Right ventricle myocardium superior (tissue), 1 donor: ENCODE data around the gene TTC36. TPM values are rescaled to one million over a fixed set of nuclear protein-coding genes. Genes with fewer than 3 reads are reported as not detected.
A peak's percentile ranks its signal among the peaks of the same experiment; 100 is the strongest.
"Not testable (repeated sequence)": the region's sequence is repeated elsewhere in the genome, so short reads cannot be mapped to it uniquely, and the experiment has no call there.

Experiments used
- ATAC-seq: fragments of 200-7000 bp; cut with Tn5 transposase; one replicate; pipeline ENCODE4 v1.9.1; 2020; ENCODE audit warnings: mild to moderate bottlenecking; ENCODE audit not compliant: poor library complexity
- DNase-seq: peaks from one replicate; pipeline ENCODE4 v3.0.0-alpha.2; 2020
- intact Hi-C: fragments of 100-400 bp; cut with DNase I; formaldehyde crosslinking; loops from one replicate; pipeline ENCODE4 v1.11.2; 2022
- long read RNA-seq: library from polyadenylated mRNA; unstranded; transcript quantifications from one replicate; pipeline ENCODE4 v2.0.0, GENCODE V29; 2021
- total RNA-seq: library from RNA; stranded (reverse); fragmentation: NEBNext Ultra II Directional; extraction: Animal tissue kit (Norgen Biotek cat#: 25700); gene quantifications from one replicate; pipeline ENCODE4 v1.2.1, GENCODE V29; 2021
- donor health status: DM: no; HTN: yes; CAD: no; lungs with severe emphysema.

The TTC36 gene, protein sequence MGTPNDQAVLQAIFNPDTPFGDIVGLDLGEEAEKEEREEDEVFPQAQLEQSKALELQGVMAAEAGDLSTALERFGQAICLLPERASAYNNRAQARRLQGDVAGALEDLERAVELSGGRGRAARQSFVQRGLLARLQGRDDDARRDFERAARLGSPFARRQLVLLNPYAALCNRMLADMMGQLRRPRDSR
- 0.30 TPM for total RNA-seq
- long read RNA-seq, partial matches to known transcripts, result 0 of 1 reads
- long read RNA-seq, other reads (novel, unspliced or antisense), result 1 of 1 reads

DNA sequence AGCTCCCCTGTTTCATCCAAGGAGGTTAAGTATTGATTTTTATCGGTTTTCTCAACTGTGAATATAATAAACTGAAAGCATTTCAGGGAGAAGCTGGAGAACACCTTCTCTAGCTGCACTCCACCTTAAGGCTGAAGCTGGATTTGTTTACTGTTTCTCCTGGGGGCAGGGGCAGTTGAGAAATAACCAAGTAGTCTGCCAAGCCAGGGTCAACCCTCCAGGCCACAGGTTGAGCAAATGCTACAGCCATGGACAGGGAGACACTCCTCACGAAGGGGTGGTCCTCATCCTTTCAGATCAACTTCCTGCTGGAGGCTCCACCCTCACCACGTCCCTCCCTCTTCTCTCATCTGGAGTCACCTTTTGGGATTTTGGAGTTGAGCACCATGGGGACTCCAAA is at the start of gene TTC36:
Gene TTC36 (plus strand): TSS at position 366 of the 400 bp plus-strand sequence. CDS start 21 bp downstream, at position 387.
- no peak for ATAC-seq
- intact Hi-C loops, result no loop called here
- no peak for DNase-seq

DNA sequence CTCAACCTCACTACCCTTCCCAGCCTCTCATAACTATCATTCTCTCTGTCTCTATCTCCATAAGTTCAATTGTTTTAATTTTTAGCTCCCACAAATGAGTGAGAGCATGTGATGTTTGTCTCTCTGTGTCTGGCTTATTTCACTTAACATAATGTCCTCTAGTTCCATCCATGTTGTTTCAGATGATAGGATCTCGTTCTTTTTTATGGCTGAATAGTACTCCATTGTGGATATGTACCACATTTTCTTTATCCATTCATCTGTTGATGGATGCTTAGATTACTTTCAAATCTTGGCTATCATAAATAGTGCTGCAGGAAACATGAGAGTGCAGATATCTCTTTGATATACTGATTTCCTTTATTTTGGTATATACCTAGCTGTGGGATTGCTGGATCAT is 46.0 kb upstream of the TTC36 start:
- not testable (repeated sequence) for DNase-seq, ATAC-seq
- intact Hi-C loops, result loop anchor here (10.0 kb wide), 1 partner anchor 46 kb away; the partner anchor contains the start of gene KMT2A

DNA sequence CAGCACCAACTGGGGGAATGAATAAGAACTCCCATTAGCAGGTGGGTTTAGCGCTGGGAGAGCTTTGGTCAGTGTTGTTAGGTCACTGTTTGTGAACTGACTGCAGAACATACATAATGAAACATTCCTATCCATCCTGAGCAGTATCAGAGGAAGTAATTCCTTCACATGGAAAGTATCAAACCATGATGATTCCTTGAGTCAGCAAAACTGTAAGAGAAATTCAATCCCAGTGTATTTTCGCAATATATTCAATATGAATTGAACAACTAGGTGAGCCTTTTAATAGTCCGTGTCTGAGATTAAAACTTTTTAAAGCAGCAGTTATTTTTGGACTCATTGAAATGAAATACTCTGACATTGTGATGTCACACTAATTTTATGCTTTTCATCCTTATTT is 42.9 kb upstream of the TTC36 start:
- ATAC-seq, result no peak
- intact Hi-C loops, result loop anchor here (10.0 kb wide), 1 partner anchor 50 kb away; the partner anchor contains the start of gene KMT2A
- DNase-seq, result no peak

DNA sequence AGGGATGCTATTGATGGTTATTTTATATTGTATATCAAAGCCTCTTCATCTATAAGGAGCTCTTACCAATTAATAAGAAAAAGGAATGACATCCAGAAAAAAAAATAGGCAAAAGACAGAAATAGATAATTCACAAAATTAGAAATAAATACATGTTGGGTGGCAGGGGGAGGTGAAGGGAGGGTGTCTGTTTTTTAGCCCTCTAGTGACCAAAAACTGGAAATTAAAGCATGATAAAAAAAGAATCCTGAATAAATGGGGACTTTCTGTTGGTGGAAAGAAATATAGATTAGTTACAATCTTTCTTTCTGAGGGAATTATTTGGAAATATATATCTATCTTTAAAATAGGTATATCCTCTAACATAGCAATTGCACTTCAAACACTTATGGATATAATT is 42.0 kb upstream of the TTC36 start:
- DNase-seq (no peak), ATAC-seq (no peak)
- intact Hi-C loops, result loop anchor here (5.0 to 10.0 kb wide), 2 partner anchors 50 to 83 kb away; partner anchors contain the start of genes ATP5MG and KMT2A

DNA sequence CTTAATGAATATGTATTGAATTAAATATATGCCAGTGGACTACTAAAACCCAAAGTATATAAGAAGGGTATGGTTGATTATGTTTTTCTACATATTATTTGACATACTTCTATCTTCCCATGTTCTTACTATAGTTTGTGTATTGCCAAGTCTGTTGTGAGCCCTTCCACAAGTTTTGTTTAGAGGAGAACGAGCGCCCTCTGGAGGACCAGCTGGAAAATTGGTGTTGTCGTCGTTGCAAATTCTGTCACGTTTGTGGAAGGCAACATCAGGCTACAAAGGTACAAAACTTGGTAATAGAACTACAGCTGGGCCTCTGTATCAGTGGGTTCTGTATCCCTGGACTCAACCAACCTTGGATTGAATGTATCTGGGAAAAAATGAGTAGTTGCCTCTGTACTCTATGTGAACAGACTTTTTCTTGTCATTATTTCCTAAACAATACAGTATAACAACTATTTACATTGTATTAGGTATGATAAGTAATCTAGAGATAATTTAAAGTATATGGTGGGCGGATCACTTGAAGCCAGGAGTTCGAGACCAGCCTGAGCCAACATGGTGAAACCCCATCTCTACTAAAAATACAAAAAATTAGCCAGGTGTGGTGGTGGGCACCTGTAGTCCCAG is 38.7 kb upstream of the TTC36 start:
- intact Hi-C loops, result loop anchor here (5.0 to 10.0 kb wide), 2 partner anchors 54 to 86 kb away; partner anchors contain the start of genes ATP5MG and KMT2A
- ATAC-seq (peak; percentile 72), DNase-seq (peak; percentile 48)

DNA sequence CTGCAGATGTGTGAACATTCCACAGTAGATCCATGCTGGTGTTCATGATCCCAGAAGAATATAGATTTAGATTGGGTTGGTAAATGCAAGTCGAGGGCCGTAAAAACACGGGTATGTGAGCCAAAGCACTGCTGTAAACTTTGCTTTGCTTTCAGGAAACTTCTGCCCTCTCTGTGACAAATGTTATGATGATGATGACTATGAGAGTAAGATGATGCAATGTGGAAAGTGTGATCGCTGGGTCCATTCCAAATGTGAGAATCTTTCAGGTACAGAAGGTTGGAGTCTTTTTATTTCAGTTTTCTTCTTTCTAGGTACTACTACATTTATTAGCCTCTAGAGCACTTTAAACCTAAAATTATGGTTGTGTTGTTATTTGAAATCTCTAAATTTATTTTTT is 36.2 kb upstream of the TTC36 start:
- intact Hi-C loops, result no loop called here
- DNase-seq (no peak), ATAC-seq (no peak)

DNA sequence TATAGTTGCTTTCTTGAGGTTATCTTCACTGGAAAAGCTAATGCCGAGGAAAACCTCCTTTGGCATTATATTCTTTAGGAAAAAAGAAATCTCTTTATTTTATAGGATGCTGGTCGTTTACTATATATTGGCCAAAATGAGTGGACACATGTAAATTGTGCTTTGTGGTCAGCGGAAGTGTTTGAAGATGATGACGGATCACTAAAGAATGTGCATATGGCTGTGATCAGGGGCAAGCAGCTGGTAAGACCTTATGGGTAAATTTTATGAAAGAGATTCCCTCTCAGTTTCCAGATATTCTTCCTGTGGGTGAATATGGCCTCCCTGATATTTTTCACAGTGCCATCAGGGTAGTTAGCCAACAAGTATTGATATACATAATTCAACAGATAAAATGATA is 29.4 kb upstream of the TTC36 start:
- ATAC-seq, result no peak
- DNase-seq, result no peak
- intact Hi-C loops, result no loop called here

DNA sequence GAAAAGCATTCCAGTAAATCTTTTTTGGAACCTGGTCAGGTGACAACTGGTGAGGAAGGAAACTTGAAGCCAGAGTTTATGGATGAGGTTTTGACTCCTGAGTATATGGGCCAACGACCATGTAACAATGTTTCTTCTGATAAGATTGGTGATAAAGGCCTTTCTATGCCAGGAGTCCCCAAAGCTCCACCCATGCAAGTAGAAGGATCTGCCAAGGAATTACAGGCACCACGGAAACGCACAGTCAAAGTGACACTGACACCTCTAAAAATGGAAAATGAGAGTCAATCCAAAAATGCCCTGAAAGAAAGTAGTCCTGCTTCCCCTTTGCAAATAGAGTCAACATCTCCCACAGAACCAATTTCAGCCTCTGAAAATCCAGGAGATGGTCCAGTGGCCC is 24.1 kb upstream of the TTC36 start:
- DNase-seq (no peak), ATAC-seq (peak; percentile 54)
- intact Hi-C loops, result no loop called here

DNA sequence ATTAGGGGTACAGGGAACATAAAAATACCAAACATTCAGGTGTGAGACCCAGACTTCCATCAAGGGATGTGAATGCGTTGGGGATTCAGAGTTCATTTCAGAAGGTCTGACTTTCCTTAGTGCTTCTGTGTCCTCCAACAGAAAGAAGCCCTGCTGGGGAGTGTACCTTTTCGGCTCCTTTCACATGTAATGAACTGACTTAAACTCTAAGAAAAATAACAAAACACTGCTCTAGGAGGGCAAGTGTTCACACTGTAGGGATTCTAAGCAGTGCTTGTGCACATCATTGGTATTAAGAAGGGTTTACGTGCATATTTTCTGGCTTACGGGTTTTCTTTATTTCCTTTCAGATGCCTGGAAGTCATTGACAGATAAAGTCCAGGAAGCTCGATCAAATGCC is 15.7 kb upstream of the TTC36 start:
- ATAC-seq (no peak), DNase-seq (no peak)
- intact Hi-C loops, result no loop called here

DNA sequence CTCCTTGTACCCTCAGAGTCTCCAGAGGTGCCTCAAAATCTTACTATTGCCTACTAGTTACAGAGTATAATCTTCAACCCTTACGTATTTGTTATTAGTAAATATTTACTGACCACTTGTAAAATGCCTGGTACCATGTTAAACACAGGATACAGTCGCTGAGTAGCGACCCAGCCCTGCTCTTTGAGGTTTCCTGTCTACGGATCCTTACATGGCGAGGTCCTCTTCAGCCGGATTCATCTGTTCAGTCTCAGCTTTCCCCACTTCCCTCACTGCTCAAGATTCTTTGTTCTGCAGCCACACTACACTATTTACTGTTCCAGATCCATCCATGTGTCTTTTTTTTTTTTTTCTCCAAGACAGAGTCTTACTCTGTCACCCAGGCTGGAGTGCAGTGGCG is 13.2 kb upstream of the TTC36 start:
- DNase-seq (no peak), ATAC-seq (no peak)
- intact Hi-C loops, result no loop called here

DNA sequence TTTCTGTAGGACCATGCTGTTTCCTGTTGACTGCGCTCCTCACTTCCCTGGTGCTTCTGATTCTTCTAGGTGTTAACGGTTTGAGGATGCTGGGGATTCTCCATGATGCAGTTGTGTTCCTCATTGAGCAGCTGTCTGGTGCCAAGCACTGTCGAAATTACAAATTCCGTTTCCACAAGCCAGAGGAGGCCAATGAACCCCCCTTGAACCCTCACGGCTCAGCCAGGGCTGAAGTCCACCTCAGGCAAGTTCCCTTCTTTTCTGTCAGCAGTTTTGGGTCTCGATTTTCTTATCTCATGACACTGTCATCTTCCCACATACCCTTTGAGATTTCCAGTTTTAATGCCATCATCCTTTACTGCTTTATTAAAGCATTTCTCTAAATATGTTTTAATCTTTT is 7.7 kb upstream of the TTC36 start:
- ATAC-seq, result no peak
- intact Hi-C loops, result no loop called here
- DNase-seq, result no peak

DNA sequence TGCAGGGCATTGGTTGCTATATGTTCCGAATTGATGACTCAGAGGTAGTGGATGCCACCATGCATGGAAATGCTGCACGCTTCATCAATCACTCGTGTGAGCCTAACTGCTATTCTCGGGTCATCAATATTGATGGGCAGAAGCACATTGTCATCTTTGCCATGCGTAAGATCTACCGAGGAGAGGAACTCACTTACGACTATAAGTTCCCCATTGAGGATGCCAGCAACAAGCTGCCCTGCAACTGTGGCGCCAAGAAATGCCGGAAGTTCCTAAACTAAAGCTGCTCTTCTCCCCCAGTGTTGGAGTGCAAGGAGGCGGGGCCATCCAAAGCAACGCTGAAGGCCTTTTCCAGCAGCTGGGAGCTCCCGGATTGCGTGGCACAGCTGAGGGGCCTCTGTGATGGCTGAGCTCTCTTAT is 5.4 kb upstream of the TTC36 start:
- DNase-seq (no peak), ATAC-seq (no peak)
- intact Hi-C loops, result no loop called here

DNA sequence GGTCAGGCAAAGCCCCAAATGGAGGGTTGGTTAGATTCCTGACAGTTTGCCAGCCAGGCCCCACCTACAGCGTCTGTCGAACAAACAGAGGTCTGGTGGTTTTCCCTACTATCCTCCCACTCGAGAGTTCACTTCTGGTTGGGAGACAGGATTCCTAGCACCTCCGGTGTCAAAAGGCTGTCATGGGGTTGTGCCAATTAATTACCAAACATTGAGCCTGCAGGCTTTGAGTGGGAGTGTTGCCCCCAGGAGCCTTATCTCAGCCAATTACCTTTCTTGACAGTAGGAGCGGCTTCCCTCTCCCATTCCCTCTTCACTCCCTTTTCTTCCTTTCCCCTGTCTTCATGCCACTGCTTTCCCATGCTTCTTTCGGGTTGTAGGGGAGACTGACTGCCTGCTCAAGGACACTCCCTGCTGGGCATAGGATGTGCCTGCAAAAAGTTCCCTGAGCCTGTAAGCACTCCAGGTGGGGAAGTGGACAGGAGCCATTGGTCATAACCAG is 4.7 kb upstream of the TTC36 start:
- intact Hi-C loops, result no loop called here
- no peak for DNase-seq
- ATAC-seq, result peak; percentile 51

DNA sequence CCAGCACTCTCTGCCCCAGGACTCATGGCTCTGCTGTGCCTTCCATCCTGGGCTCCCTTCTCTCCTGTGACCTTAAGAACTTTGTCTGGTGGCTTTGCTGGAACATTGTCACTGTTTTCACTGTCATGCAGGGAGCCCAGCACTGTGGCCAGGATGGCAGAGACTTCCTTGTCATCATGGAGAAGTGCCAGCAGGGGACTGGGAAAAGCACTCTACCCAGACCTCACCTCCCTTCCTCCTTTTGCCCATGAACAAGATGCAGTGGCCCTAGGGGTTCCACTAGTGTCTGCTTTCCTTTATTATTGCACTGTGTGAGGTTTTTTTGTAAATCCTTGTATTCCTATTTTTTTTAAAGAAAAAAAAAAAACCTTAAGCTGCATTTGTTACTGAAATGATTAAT is 2.9 kb upstream of the TTC36 start:
- DNase-seq (no peak), ATAC-seq (peak; percentile 45)
- intact Hi-C loops, result no loop called here

DNA sequence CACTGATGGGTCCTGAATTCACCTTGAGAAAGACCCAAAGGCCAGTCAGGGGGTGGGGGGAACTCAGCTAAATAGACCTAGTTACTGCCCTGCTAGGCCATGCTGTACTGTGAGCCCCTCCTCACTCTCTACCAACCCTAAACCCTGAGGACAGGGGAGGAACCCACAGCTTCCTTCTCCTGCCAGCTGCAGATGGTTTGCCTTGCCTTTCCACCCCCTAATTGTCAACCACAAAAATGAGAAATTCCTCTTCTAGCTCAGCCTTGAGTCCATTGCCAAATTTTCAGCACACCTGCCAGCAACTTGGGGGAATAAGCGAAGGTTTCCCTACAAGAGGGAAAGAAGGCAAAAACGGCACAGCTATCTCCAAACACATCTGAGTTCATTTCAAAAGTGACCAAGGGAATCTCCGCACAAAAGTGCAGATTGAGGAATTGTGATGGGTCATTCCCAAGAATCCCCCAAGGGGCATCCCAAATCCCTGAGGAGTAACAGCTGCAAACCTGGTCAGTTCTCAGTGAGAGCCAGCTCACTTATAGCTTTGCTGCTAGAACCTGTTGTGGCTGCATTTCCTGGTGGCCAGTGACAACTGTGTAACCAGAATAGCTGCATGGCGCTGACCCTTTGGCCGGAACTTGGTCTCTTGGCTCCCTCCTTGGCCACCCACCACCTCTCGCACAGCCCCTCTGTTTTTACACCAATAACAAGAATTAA is 2.4 kb upstream of the TTC36 start:
- peak; percentile 33 for ATAC-seq

DNA sequence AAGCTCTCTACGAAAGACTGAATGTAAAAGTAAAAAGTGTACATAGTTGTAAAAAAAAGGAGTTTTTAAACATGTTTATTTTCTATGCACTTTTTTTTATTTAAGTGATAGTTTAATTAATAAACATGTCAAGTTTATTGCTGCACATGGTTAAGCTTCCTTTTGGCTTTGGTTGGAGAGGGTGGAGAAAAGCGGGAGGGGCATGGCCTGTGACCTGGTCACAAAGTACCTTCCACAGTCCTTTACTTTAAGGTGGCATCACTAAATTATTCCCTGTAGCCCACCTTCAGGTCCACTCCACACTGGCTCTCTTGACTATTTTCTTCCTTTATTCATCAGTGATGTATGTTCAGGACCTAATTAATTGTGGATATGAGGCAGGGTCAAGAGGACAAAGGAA is 586 bp upstream of the TTC36 start:
- DNase-seq, result no peak
- intact Hi-C loops, result no loop called here
- ATAC-seq, result no peak

More for the DNA sequence above, 2.4 kb upstream of the TTC36 start:
- intact Hi-C loops, result no loop called here
- DNase-seq, result no peak

DNA sequence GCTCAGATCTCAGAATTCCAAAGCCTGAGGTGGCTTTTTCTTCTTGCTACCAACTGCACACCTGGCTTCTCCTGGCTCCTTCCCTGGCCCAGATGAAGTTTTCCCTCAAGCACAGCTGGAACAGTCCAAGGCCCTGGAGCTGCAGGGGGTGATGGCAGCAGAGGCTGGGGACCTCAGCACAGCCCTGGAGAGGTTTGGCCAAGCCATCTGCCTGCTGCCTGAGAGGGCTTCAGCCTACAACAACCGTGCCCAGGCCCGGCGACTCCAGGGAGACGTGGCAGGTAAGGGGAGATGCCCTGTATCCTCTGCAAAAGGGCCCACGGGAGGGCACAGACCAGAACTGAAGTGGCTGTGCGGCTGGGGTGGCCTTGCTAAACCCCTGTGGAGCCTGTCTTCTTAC is 1.2 kb downstream of the TTC36 start:
- no peak for DNase-seq
- no peak for ATAC-seq
- intact Hi-C loops, result no loop called here

DNA sequence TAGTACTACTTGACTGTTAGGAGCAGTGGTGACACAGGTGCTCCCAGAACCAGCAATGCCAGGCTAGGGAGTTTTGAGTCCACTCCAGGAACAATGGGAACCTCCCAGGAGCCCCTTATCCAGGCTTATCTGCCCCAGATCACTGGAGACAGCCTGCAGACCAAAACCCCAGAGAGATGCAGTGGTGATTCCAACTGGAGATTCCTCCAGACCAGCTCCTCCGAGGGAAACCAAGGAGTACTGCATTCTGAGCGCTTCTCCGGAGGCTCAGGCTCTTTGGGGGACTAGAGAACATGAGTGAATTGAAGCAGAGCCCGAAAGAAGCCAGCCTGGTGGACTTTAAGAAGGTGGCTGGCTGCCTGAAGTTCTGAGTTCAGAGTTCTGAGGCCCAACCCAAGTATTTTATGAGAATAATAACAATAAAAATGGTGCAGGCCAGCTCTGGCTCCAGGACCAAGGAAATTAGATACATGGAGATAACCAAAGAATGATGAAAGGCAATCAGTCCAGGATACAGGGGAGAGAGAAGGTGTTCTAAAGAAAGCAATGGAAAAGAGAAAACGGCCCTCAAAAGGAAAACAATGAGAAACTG is 2.4 kb downstream of the TTC36 start:
- ATAC-seq (no peak), DNase-seq (no peak)
- intact Hi-C loops, result no loop called here

DNA sequence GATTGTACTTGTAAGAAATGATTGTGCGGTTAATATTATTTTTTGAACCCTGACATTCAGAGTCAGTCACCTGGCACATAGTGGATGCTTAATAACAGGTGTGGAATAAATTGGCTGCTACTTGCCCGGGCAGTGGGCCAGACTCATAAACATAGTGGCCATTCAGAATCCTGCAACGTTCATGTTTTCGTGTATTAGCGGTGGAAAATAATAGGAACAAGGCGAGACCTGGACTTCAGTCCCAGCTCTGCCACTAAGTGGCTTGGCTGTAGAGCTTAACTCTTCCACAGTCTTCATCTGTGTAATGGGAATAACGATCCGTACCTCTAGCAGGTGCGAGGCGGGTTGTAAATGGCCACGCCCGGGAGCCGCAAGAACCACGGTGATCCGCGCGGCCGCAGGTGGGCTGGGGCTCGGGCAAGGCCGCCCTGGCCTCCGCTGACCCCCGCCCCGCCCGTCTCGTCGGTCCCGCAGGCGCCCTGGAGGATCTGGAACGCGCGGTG is 3.0 kb downstream of the TTC36 start:
- intact Hi-C loops, result no loop called here
- DNase-seq (peak; percentile 50), ATAC-seq (no peak)
